A549 (cell line): Measurements from ENCODE around the gene NT5DC2.

ENCODE experiments used
- BHLHE40 ChIP-seq: IDR thresholded peaks from 2 replicates; pipeline ENCODE4 v1.6.1; 2012; ENCODE audit warnings: low read depth, low read length, inconsistent platforms
- CHD2 ChIP-seq: fragments of 150-350 bp; IDR thresholded peaks from 2 replicates; pipeline ENCODE4 v1.6.1; 2014; ENCODE audit warnings: low read length; ENCODE audit not compliant: partially characterized antibody
- HEYL ChIP-seq: fragments of 250-450 bp; sonication (Bioruptor Pico); IDR thresholded peaks from 2 replicates; pipeline ENCODE4 v1.8.0; 2021; ENCODE audit warnings: mild to moderate bottlenecking, moderate library complexity
- JUN ChIP-seq, 2 experiments: fragments of >200 bp; sonication (Bioruptor Twin); formaldehyde crosslinking; IDR thresholded peaks; 2 replicates in 1 of 2; 3 replicates in 1 of 2; pipeline ENCODE4 v1.6.1; 2016 to 2017
- MAZ ChIP-seq: fragments of 150-350 bp; IDR thresholded peaks from 2 replicates; pipeline ENCODE4 v1.6.1; 2014; ENCODE audit warnings: antibody characterized with exemption, low read depth, low read length, borderline replicate concordance
- POLR2A ChIP-seq: IDR thresholded peaks from 2 replicates; pipeline ENCODE4 v1.6.1; 2012; ENCODE audit warnings: mild to moderate bottlenecking, low read length
- POLR2AphosphoS2 ChIP-seq: conservative IDR thresholded peaks from 2 replicates; pipeline ENCODE4 v1.6.1; 2012; ENCODE audit warnings: low read length, improper control_type of control experiment, inconsistent platforms
- TP53 ChIP-seq: fragments of 250-450 bp; sonication (Bioruptor Pico); IDR thresholded peaks from 2 replicates; pipeline ENCODE4 v1.5.0; 2021; ENCODE audit warnings: mild to moderate bottlenecking, moderate library complexity
- ZFP36 ChIP-seq: fragments of 450-650 bp; IDR thresholded peaks from 2 replicates; pipeline ENCODE4 v1.6.1; 2014; ENCODE audit warnings: borderline replicate concordance; ENCODE audit not compliant: partially characterized antibody
- TF ChIP-seq, protein P1 (sequence below): fragments of 450-650 bp; IDR thresholded peaks from 2 replicates; pipeline ENCODE4 v1.6.1; 2014; ENCODE audit warnings: antibody characterized with exemption
- TF ChIP-seq, protein P2 (sequence below): fragments of >200 bp; sonication (Bioruptor Twin); formaldehyde crosslinking; IDR thresholded peaks from 3 replicates; pipeline ENCODE4 v1.5.1; 2016
- TF ChIP-seq, protein P3 (sequence below): IDR thresholded peaks from 2 replicates; pipeline ENCODE4 v1.6.1; 2012; ENCODE audit warnings: low read depth, borderline replicate concordance
- TF ChIP-seq, protein P4 (sequence below): fragments of 200-600 bp; sonication (generic); IDR thresholded peaks from 2 replicates; pipeline ENCODE4 v1.6.1; 2016; ENCODE audit warnings: antibody characterized with exemption, mild to moderate bottlenecking, moderate library complexity
- TF ChIP-seq, protein P5 (sequence below): IDR thresholded peaks from 2 replicates; pipeline ENCODE4 v1.6.1; 2012

DNA sequence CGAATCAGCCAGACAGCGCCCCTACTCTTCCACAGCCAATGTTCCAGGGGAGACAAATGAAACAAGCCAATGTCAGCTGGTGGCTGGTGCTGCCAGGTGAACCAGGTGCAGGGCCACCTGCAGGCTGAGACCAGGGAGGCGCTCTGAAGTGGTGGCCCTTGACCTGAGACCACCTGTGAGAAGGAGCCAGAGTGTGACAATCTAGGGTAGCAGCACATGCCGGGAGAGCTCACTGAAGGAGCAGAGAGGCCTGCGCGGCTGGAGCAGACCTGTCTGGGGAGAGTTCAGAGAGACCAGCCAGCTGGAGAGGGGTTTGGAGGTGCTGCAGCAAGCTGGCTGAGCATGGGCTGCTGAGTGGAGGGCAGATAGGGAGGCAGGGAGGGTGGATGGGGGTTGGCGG, 39.2 kb downstream of the NT5DC2 start:
- TF ChIP-seq, protein P1, sequence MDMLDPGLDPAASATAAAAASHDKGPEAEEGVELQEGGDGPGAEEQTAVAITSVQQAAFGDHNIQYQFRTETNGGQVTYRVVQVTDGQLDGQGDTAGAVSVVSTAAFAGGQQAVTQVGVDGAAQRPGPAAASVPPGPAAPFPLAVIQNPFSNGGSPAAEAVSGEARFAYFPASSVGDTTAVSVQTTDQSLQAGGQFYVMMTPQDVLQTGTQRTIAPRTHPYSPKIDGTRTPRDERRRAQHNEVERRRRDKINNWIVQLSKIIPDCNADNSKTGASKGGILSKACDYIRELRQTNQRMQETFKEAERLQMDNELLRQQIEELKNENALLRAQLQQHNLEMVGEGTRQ, result no peak
- TF ChIP-seq TP53 (CRISPR knock-in tag) (no peak), POLR2A (no peak), JUN (IDR thresholded peaks at IDR 0.05) (no peak), BHLHE40 (no peak), MAZ (no peak), ZFP36 (no peak), HEYL (CRISPR knock-in tag) (no peak), CHD2 (no peak), POLR2AphosphoS2 (no peak)
- TF ChIP-seq, protein P2, sequence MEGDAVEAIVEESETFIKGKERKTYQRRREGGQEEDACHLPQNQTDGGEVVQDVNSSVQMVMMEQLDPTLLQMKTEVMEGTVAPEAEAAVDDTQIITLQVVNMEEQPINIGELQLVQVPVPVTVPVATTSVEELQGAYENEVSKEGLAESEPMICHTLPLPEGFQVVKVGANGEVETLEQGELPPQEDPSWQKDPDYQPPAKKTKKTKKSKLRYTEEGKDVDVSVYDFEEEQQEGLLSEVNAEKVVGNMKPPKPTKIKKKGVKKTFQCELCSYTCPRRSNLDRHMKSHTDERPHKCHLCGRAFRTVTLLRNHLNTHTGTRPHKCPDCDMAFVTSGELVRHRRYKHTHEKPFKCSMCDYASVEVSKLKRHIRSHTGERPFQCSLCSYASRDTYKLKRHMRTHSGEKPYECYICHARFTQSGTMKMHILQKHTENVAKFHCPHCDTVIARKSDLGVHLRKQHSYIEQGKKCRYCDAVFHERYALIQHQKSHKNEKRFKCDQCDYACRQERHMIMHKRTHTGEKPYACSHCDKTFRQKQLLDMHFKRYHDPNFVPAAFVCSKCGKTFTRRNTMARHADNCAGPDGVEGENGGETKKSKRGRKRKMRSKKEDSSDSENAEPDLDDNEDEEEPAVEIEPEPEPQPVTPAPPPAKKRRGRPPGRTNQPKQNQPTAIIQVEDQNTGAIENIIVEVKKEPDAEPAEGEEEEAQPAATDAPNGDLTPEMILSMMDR, result no peak
- TF ChIP-seq, protein P3, sequence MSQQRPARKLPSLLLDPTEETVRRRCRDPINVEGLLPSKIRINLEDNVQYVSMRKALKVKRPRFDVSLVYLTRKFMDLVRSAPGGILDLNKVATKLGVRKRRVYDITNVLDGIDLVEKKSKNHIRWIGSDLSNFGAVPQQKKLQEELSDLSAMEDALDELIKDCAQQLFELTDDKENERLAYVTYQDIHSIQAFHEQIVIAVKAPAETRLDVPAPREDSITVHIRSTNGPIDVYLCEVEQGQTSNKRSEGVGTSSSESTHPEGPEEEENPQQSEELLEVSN, result no peak
- TF ChIP-seq, protein P4, sequence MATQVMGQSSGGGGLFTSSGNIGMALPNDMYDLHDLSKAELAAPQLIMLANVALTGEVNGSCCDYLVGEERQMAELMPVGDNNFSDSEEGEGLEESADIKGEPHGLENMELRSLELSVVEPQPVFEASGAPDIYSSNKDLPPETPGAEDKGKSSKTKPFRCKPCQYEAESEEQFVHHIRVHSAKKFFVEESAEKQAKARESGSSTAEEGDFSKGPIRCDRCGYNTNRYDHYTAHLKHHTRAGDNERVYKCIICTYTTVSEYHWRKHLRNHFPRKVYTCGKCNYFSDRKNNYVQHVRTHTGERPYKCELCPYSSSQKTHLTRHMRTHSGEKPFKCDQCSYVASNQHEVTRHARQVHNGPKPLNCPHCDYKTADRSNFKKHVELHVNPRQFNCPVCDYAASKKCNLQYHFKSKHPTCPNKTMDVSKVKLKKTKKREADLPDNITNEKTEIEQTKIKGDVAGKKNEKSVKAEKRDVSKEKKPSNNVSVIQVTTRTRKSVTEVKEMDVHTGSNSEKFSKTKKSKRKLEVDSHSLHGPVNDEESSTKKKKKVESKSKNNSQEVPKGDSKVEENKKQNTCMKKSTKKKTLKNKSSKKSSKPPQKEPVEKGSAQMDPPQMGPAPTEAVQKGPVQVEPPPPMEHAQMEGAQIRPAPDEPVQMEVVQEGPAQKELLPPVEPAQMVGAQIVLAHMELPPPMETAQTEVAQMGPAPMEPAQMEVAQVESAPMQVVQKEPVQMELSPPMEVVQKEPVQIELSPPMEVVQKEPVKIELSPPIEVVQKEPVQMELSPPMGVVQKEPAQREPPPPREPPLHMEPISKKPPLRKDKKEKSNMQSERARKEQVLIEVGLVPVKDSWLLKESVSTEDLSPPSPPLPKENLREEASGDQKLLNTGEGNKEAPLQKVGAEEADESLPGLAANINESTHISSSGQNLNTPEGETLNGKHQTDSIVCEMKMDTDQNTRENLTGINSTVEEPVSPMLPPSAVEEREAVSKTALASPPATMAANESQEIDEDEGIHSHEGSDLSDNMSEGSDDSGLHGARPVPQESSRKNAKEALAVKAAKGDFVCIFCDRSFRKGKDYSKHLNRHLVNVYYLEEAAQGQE, result no peak
- TF ChIP-seq, protein P5, sequence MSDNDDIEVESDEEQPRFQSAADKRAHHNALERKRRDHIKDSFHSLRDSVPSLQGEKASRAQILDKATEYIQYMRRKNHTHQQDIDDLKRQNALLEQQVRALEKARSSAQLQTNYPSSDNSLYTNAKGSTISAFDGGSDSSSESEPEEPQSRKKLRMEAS, result no peak
